HG02798 (cell line): ENCODE measurements around the gene SHB.

Experiments used
- ATAC-seq: cut with Tn5 transposase; IDR thresholded peaks from one replicate; pipeline ENCODE4 v1.9.1; 2021; ENCODE audit warnings: mild to moderate bottlenecking; ENCODE audit not compliant: unreplicated experiment, poor library complexity

Gene SHB

DNA sequence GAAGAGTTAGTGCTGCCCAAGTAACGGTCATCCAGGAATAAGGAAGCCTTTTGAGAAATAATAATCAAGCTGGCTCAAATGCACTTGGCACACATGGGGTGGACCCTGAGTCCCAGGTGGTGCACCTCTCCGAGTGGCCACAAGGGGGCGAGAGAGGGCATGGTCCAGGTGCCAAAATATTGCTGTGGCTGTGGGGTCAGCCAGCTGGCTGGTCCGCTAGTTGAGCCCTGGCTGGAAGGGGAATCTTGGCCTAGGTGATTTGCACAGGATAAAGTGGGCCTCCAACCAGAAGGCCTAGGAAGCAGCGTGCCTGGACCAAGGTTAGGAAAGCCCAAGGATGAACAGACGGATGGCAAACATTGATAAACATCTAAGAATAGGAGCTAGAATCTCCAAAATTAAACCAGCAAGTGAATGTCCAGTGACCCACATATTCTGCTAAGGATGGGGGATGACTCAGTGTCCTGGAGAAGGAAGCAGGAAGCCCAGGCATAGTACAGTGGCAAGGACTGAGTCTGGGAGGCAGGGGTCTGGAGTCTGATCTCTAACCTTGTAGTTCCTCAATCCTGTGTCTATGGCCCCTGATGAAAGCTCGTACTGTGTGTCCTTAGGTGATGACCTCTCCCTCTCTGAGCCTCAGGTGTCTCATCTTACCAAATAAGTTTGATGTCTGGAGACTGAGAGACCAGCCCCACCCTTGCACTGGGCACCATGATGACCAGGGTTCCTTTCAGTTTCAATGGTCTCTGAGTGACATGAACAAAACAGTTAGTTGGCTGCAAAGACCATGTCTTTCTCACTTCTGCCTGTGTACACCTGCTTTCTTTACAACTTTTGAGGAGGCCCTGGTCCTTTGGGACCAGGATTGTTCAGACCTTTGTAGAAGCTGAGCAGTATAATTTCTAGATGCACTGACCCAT lies 19.2 kb upstream of the SHB start:
- ATAC-seq: peak; percentile 50

GRCh38 chr9:38086496-38086895 lies 17.5 kb upstream of the SHB start:
- no peak for ATAC-seq

DNA sequence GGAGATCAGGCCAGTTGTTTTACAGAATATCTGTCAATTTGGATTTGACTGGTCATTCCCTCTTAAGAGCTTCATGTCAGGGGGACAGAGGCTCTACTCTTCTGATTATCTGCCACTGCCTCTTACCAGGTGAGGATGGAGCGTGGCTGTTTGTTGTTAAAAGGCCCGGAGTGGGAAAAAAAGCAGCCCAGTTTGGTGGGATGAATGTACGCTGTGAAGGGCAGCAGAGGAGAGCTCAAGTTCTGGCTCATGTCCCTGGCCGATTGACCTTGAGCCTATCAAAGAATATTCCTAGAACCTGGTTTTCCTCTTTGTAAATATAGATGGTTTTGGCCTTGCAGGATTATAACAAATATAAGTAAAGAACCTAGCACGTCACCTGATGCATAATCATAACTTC lies 16.3 kb upstream of the SHB start:
- no peak for ATAC-seq

DNA sequence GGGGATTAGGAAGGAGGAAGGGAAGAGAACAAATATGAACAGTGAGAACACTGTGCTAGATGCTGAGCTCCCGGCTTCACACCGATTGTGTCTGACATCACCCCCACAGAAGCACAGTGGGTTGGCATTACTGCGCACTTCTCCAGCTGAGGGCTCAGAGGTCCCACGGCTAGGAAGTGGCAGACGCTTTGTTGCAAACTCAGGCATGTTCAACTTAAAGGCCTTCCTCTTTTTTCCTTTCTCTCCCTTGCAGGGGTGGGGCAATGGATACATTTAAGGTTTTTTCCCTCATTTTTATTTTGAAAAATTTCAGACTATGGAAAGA lies 15.5 kb upstream of the SHB start:
- ATAC-seq: no peak

DNA sequence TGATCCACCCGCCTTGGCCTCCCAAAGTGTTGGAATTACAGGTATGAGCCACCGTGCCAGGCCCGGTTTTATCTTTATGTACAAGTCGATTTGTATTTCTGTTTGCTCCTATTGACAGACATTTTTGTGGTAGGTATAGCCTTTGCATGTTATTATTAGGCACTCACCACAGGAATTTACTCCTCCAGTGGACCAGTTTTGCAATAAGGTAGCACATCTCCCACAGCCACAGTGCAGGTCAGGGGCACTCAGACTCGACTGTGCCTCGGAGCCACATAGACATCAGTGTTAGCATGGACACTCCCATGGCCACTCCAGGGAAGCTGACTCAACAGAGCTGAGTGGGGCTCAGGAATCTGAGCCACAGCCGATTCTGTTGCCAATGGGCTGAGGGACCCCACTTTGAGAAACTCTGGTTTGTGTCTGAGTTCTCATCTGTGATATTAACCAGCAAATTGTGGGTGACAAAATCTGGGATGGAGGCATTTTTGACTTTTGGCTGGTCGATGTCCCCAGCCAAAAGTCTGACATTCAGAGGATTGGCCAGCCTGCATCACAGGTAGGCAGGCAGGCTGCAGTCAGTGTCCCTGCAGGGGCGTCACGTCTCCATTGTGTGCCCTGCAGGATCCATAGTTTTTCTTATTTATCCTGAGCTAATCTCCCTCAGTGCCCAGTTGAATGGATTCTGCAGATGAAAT lies 15.0 kb upstream of the SHB start:
- ATAC-seq: no peak

DNA sequence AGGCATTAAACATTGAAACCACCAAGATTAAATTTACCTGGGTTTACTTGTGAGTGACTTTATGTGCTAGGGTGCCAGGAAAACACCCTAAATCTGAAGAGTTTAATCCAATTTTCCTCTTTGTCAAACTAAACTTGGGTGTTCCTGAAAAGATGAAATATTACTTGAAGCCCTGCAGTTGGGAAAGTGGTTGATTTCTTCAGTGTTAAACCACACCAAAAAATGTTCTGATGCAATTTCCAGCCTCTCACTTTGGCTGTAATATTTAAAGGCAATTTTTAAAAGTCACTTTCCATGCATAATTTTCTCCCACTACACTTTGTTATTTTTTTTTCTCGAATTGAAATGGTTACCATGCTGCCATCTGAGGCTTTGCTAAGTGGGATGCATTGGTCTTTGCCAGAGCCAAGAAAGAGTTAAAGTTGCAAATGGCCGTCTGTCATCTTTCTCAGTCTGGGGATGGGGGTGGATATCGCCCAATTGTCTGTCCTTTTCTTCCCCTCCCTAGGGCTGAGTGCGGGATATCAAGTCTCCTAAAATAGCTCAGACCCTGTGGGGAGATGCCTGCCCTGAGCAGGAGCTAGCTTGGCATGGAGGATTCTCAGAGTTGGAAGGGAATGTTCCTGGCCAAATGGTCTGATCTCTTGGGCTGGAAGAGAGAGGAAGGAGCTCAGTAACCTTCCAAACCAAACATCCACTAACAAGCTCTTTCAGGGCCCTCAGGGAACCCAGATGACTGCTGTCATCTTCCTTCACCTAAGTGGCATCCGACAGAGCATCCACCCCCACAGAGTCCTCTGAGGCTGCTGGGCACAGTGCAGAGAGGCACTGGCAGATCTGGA lies 13.6 kb upstream of the SHB start:
- ATAC-seq: no peak

DNA sequence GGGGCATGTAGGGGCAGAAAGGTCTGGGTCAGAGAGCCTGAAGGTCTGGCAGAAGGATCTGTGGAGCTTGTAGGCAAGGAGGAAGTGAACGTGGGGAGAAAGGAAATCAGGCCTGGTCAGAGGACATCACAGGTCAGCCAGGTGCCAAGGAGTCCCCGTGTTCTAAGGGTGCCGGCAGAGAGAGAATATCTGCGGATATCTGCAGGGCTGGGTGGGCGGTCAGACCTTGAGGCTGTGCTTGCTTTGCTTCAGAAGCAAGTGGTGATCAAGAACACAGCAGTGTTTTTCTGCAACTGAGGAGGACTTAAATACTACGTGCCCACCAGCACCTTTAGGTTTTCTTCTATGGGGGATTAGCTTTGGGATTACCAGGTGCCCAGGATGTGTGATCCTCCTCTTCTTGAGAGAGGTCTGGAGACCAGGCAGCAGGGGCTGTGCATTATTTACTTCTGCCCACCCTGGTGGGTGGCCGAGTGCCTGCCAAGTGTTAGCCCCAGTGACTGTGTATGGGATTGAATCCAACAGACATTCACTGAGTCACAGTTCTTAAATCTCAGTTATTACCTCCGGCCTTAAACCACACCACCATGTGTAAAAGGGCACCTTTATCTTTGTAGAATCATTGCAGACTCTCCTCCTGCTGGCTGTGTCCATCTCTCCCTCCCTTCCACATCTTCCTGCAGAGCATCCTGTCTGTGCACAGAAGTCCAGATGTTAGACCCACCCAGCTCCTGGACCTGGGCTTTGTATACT lies 12.5 kb upstream of the SHB start:
- ATAC-seq: no peak

DNA sequence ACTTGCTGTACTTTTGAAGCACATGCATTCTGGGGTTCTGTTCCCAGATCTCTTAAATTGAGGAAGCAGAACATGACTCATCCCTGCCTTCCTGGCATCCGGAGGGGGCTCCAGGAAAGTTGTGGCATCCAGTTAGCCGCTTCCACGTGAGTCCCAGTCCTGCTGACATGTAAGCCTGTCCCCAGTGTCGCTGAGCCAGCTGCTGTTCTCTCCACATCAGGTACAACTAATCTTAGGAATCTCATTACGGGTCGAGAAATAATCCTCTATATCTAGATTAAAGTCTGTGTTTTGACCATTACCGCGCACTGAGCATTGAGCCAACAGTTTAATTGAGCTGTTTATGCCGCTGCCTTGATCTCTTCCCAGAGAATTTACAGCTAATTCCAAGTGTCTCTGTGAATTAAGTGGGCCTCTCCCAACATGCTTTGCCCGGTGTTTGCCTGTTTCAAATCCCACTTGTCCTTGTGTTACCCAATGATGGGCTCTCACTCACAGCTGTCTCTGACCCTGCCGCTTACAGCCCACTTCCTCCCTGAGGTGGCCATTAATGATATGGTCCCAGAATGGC lies 10.5 kb upstream of the SHB start:
- no peak for ATAC-seq

- no peak for ATAC-seq
Measured at GRCh38 chr9:38075272-38075671, 6.2 kb upstream of the SHB start.

DNA sequence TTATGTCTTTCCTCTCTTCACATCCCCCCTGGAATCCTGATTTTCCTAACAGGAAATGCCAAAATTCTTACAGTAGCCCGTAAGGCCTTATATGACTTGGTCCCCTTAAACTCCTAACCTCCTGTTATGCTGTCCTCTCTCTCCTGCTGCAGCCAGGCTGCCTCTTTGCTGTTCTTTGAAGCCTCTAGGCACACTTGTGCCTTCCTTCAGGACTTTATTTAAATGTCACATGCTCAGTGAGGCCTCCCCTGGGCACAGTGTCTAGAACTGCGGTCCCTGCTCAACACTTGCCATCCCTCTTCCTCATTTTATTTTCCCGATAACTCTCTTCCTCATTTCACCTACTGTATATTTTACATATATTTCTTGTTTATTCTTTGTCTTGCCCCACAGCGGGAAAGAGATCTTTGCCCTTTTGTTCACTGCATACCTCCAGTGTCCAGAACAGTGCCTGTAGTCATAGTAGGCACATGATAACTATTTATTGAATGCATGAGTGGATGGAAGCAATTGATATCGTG lies 5.5 kb upstream of the SHB start:
- ATAC-seq: no peak

DNA sequence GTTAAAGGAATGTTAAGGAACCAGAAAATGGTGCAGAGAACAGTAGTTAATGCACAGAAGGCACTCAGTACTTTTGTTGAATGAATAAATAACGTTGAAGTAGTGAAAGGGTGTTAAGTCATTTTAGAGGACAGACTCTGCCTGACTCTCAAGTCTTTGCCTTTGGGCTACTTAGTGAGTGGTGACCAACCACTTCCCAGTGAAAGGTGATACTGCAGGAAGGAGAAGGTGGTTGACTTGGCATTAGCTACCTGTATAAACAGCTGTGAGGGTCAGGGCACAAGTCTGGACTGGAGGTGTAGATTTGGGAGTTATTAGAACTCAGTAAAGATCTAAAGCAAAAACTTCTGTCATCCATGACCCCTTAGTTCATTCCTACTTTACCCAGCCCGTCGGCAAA lies 4.9 kb upstream of the SHB start:
- no peak for ATAC-seq

DNA sequence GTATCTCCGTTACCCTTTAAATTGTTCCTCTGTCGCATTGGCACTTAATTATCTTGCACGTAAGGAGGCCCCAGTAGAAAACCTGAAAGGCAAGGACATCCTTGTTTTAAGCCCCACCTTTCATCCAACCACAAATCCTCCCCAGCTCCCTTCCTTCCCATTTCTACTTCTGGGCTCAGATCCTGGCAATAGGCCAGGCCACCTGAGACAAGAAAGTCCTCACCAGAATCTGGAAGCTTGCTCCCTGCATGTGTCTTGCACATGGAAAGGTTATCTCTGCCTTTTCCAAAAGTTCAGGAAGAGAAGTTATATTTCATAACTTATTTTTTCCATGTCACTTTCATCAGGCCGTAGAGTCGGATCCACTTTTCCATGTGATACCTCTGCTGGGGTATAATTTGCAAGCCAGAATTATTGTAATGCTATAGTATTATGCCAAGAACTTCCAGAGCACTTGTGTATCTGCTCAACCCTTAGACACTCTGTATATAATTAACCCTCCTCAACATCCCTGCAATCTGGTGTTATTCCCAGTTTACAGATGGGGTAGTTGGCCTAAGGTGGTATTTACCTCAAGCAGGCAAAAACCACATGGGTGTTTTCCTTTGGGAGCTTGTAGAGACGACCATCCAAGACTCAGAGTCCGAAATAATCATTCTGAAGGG lies 2.6 kb upstream of the SHB start:
- no peak for ATAC-seq

- no peak for ATAC-seq
Measured at GRCh38 chr9:38067859-38068681, 957 bp downstream of the SHB start.

DNA sequence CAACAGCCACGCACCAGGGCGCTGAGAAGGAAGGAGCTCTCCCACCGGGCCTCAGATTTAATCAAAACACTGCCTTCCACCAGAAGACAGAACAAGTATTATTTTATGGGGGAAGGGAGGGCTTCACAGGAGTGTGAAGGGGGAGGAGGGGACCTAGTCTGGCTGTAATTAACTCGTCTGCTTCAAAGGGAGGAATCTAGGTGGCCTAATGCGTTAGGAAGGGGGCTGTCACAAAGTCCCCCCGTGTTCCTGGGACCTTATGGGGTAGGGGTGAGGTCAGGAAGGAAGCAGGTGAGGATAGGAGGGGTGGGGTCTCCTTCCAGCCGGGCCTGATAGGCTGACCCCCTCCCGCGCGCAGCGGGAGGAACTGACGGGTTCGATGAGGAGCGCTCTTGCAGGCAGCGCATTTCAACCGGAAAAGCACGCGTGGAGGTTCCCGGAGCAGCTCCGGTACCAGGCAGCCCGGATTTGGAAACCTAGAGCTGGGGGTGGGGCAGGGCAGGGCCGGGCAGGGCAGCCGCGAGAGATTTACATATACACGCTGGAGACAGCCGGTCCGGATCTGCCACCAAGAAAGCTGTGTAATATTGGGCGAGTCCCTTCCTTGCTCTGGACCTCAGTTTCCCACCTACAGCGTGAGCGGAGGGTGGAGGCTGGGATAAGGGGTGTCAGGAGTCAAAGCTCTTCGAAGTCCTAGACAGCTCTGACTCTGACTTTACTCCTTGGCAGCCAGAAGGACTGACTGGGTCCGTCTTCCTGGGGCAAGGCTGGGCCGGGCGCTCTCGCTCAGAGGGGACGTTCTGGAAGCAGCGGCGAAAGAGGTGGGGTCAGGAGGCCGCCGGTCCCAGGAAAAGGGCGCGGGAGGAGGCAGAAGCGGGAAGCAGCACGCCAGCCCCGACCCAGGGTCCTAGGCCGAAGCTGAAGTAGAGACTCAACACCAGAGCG lies 1.8 kb downstream of the SHB start:
- ATAC-seq: no peak

- ATAC-seq: no peak
Measured at GRCh38 chr9:38066197-38066913, 2.7 kb downstream of the SHB start.

DNA sequence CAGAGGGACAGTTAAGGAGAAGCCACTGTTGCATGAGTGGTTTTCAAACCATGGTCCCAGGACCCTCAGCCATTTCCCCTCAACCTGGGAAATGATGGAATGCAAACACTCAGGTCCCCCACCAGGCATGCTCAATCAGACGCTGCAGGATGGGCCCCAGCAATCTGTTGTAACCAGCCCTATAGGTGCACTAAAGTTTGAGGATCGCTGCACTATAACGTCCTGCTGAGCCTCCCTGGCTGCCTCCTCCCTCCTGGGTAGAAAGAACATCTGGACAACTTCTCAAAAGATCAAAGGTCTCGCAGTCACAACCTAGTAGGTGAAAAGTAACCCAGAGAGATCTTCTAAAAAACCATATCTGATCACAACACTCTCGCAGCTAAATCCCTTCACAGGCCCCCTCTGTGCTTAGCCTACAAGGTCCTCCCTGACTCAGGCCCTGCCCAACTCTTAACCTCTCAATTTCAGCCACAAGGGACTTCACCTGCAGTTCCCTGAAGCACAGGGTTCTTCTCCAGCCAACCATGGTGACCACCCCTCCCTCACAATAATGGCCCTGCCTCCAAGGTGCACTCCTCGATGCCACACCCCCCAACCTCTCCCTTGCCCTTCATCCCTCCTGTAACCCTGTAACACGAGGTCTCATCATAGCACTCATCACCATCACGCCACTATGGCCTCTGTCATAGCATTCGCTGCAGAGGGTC lies 3.5 kb downstream of the SHB start:
- peak; percentile 43 for ATAC-seq
